GM18861 (cell line): Measurements from ENCODE around the gene SERPINB2.
"Not testable (repeated sequence)": the region's sequence is repeated elsewhere in the genome, so short reads cannot be mapped to it uniquely, and the experiment has no call there.

Experiments
- ATAC-seq: cut with Tn5 transposase; IDR thresholded peaks from one replicate; pipeline ENCODE4 v1.9.1; 2021; ENCODE audit not compliant: unreplicated experiment

The SERPINB2 gene

GRCh38 chr18:63888470-63889190 is 1.1 kb downstream of the SERPINB2 start:
- no peak for ATAC-seq

- ATAC-seq, result no peak
Observed at GRCh38 chr18:63889626-63890025, 2.1 kb downstream of the SERPINB2 start.

- ATAC-seq, result no peak
Observed at GRCh38 chr18:63890237-63890949, 2.9 kb downstream of the SERPINB2 start.

- peak; percentile 96 for ATAC-seq
Observed at GRCh38 chr18:63890950-63891304, 3.4 kb downstream of the SERPINB2 start.

GRCh38 chr18:63892566-63892965 is 5.1 kb downstream of the SERPINB2 start:
- ATAC-seq, result no peak

GRCh38 chr18:63894106-63894772 is 6.7 kb downstream of the SERPINB2 start:
- ATAC-seq, result no peak

GRCh38 chr18:63895190-63895589 is 7.7 kb downstream of the SERPINB2 start:
- ATAC-seq, result no peak

- no peak for ATAC-seq
Observed at GRCh38 chr18:63897072-63897471, 9.6 kb downstream of the SERPINB2 start.

GRCh38 chr18:63899206-63899605 is 11.7 kb downstream of the SERPINB2 start:
- no peak for ATAC-seq

GRCh38 chr18:63903851-63904570 is 16.5 kb downstream of the SERPINB2 start:
- ATAC-seq, result no peak

- no peak for ATAC-seq
Observed at GRCh38 chr18:63904694-63905093, 17.2 kb downstream of the SERPINB2 start.

GRCh38 chr18:63905361-63905760 is 17.9 kb downstream of the SERPINB2 start:
- no peak for ATAC-seq

GRCh38 chr18:63906056-63906455 is 18.6 kb downstream of the SERPINB2 start:
- no peak for ATAC-seq

GRCh38 chr18:63907664-63908063 is 20.2 kb downstream of the SERPINB2 start, which contains the start of gene SERPINB10:
TSS of gene SERPINB10 (plus strand) at chr18:63907958. CDS start at chr18:63915511, 7,553 bp downstream.
- peak; percentile 58 for ATAC-seq

GRCh38 chr18:63908858-63909257 is 21.4 kb downstream of the SERPINB2 start:
- no peak for ATAC-seq

- ATAC-seq, result peak; percentile 64
Observed at GRCh38 chr18:63909870-63910269, 22.4 kb downstream of the SERPINB2 start.

GRCh38 chr18:63917817-63918216 is 30.3 kb downstream of the SERPINB2 start:
- no peak for ATAC-seq

- no peak for ATAC-seq
Observed at GRCh38 chr18:63922049-63922448, 34.5 kb downstream of the SERPINB2 start.

- no peak for ATAC-seq
Observed at GRCh38 chr18:63924551-63924950, 37.0 kb downstream of the SERPINB2 start.

GRCh38 chr18:63928331-63928730 is 40.8 kb downstream of the SERPINB2 start:
- ATAC-seq, result no peak

- ATAC-seq, result not testable (repeated sequence)
Observed at GRCh38 chr18:63929369-63929768, 41.9 kb downstream of the SERPINB2 start.
